Tibial nerve (tissue), 3 donors: Measurements from ENCODE around the gene PPRC1.

Experiments
- POLR2A ChIP-seq, 2 donors: fragments of 450-650 bp; IDR thresholded peaks; one replicate each; pipeline ENCODE4 v1.6.1; 2017; ENCODE audit warnings: antibody characterized with exemption in 2 of 2, mild to moderate bottlenecking in 2 of 2, moderate library complexity in 2 of 2
- TF ChIP-seq, protein P1 (sequence below), 5 experiments: fragments of 200-600 bp in 3 of 5; fragments of 450-650 bp in 2 of 5; sonication (generic) in 3 of 5; IDR thresholded peaks; one replicate each; pipeline ENCODE4 v1.5.1; 2016 to 2019; ENCODE audit warnings: antibody characterized with exemption in 5 of 5, mild to moderate bottlenecking in 3 of 5, moderate library complexity in 2 of 5

DNA sequence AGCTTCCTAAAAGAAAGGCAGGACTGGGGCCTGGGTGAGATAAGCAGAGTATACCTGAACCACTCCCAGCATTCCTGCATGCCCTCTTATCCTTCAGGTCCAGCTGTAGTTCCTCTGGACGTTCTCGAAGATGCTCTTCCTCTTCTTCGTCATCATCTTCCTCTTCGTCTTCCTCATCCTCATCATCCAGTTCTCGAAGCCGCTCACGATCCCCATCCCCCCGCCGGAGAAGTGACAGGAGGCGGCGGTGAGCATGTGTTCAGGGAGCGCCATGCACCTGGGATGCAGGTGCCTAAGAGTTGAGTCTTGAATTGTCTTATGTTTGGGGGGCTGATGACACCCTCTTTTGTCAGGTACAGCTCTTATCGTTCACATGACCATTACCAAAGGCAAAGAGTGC lies 15.4 kb downstream of the PPRC1 start:
- TF ChIP-seq, protein P1, sequence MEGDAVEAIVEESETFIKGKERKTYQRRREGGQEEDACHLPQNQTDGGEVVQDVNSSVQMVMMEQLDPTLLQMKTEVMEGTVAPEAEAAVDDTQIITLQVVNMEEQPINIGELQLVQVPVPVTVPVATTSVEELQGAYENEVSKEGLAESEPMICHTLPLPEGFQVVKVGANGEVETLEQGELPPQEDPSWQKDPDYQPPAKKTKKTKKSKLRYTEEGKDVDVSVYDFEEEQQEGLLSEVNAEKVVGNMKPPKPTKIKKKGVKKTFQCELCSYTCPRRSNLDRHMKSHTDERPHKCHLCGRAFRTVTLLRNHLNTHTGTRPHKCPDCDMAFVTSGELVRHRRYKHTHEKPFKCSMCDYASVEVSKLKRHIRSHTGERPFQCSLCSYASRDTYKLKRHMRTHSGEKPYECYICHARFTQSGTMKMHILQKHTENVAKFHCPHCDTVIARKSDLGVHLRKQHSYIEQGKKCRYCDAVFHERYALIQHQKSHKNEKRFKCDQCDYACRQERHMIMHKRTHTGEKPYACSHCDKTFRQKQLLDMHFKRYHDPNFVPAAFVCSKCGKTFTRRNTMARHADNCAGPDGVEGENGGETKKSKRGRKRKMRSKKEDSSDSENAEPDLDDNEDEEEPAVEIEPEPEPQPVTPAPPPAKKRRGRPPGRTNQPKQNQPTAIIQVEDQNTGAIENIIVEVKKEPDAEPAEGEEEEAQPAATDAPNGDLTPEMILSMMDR (IDR thresholded peaks at IDR 0.05) = no peak
- TF ChIP-seq POLR2A (IDR thresholded peaks at IDR 0.05) = no peak
